Inflammatory macrophage (primary cell): ENCODE results near the gene PSKH1.

Source experiments
- DNase-seq, 2 donors: peaks; one replicate each; pipeline ENCODE4 v3.0.0-alpha.2; 2020 to 2022

Gene PSKH1

DNA sequence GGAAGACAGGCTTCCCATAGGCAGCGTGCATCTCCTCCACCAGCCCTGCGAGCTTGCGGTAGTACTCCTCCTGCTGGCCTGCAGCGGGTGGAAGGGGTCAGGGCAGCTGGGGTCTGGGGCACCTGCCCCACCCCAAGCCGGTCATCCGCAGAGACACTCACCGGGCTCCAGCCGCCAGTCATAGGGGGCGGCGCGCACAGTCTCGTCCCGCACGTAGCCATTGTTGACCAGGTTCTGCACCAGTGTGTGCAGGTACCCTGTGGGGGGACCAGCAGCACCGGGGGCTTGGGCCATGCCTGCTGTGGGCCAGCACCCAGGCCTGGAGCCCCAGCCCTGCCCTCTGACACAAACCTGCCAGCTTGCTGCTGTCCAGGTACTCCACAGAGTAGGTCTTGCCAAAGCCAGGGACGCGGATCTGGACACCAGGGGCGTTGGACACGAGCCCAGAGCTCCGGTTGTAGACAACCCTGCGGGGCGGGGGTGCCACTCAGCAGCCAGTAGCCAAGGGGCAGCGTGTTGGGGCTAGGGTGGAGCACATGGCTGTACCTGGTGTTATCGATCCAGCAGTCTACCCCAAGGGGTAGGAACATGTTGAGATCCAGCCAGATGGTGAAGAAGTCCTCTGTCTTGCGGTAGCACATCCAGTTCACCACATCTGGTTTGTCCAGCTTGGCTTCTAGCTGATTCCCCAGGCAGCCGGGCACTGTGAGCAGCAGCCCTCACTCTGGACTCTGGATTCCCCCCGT, 49.6 kb downstream of the PSKH1 start:
- no peak for DNase-seq

DNA sequence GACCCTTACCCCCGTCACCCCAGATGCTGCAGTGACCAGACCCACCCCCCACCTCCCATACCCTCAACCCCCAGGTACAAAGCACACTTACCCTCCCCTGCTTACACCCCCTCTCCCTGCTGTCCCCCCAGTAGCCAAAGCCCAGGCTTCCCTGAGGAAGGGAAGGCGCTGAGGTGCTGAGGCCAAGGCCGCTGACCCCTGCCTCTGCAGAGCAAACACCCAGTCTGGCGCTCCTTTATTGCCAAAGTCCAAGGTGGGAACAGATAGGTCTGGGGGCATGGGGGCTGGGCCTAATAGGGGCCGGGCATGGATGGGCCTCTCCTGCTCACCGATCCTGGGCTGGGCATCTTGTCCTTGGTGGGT, 50.2 kb downstream of the PSKH1 start:
- DNase-seq = no peak

DNA sequence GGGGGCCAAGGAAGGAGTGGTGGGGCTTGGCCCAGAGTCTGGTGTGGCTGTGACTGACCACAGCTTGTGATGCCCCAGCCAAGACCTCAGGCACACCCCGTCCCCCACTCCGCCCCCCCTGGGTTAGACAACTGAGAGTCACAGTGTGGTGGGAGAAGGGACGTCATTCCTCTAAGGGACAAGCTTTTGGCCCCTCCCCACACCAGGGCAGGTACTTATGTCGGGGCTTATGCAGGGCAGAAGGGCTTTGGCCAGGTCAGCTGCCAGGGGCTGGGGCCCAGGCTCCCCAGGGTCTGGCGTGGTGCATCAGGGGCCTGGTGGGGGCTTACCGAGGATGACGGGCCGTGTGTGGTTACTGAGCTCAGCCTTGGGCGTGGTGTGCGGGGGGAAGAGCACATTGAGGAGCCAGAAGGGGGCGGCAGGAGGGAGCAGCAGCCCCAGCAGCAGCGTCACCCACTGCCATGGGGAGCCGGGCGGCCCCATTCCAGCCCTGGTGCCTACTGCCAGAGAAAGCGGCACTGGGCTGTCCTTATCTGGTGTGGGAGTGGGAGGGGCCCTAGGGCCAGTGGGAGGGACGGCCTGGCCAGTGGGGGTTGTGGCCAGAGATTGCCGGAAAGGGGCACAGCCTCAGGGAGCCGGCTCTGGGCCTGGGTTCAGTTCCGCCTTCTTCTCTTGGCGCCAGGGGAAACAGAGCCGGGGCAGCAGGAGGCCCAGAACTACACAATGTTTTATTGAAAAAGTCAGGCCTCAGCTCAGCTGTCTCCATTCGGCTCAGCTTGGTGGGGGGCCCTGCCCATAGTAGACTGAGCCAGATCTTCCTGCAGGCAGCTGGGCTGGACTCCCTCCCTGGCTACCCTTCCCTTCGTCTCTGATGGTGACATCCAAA, 50.8 kb downstream of the PSKH1 start, which contains the start of gene LCAT:
TSS of gene LCAT (minus strand) at position 502 of the 886 bp plus-strand sequence. CDS start at position 483, 19 bp downstream.
- DNase-seq = no peak

- no peak for DNase-seq
Measured at GRCh38 chr16:67944690-67945391, 51.8 kb downstream of the PSKH1 start.

GRCh38 chr16:67945392-67945933, 52.4 kb downstream of the PSKH1 start:
- no peak for DNase-seq

GRCh38 chr16:67946128-67946569, 53.1 kb downstream of the PSKH1 start:
- no peak for DNase-seq

GRCh38 chr16:67946966-67947558, 54.0 kb downstream of the PSKH1 start:
- no peak for DNase-seq

GRCh38 chr16:67948015-67948414, 55.0 kb downstream of the PSKH1 start:
- no peak for DNase-seq

GRCh38 chr16:67949645-67950044, 56.6 kb downstream of the PSKH1 start:
- no peak for DNase-seq

- DNase-seq = no peak
Measured at GRCh38 chr16:67950335-67950843, 57.3 kb downstream of the PSKH1 start.

DNA sequence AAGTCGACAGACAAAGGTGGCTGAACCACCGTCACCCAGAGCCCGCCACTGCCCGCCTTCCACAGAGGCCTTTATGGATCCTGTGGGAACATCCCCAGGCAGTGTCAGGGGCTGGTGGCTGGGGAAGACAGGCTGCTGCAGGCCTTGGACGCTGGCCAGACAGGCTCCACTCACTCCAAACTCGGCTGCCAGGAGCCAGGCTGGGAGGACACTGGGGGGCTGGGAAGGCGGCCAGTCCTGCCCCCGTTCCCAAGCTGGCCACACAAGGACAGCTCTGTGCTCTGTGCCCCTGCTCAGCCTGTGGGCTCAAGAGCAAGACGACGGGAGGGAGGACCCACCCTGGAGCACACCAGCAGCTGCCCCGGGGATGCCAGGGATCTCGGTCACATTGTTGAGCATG, 58.4 kb downstream of the PSKH1 start:
- no peak for DNase-seq

GRCh38 chr16:67953641-67954375, 60.8 kb downstream of the PSKH1 start:
- DNase-seq = no peak

DNA sequence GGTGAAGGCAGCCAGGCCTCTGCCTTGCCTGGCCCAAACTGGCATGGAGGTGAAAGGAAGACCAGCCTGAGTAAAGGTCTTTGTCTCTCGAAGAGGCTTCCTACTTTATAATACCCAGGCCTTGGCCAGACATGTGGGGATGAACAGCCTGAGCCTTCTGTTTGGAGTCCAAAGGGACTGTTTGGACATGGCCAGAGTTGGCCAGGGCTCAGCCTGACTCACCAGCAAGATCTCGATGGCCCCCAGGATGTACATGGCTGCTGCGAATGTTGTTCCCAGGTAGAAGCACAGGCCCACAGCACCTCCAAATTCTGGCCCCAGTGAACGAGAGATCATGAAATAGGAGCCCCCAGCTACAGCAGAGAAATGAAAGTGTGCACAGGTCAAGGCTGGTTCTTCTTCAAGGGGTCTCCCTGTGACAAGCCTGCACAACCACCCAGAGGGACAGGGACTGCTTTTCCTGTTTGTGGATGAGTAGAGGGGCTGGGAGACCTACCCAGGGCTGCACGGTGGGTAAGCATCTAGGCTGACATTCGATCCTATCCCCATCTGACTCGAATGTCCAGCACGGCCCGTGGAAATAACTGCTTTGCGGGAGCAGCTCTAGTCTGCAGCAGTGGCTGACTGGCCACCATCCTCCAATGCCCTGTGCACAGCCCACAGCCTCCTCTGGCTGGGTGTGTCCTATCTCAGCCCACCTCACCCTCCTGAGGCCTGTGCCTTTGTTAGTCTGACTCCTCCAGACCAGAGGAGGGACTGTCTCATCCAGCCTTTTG, 61.6 kb downstream of the PSKH1 start:
- no peak for DNase-seq

- no peak for DNase-seq
Measured at GRCh38 chr16:67957622-67958021, 64.6 kb downstream of the PSKH1 start.

GRCh38 chr16:67959536-67960329, 66.7 kb downstream of the PSKH1 start:
- DNase-seq = no peak

DNA sequence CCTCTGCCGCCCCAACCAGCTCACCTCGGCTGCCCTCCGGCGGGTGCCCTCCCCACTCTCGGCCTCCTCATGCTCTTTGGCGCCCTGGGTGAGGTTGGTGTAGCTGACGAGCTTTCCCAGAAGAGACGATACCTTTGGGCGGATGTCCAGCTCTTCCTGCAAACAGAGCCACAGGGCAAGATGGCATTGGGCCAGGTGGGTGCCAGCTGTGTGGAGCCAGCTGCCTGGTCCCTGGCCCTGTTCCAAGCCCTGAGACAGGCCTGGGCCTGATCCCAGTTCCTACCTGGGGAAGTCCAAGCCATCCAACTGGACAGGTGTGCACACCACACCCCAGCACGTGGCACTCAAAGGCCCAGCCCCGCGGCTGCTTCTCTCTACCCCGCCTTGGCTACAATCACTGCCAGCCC, 68.5 kb downstream of the PSKH1 start:
- DNase-seq = no peak

- no peak for DNase-seq
Measured at GRCh38 chr16:67962135-67962534, 69.1 kb downstream of the PSKH1 start.

DNA sequence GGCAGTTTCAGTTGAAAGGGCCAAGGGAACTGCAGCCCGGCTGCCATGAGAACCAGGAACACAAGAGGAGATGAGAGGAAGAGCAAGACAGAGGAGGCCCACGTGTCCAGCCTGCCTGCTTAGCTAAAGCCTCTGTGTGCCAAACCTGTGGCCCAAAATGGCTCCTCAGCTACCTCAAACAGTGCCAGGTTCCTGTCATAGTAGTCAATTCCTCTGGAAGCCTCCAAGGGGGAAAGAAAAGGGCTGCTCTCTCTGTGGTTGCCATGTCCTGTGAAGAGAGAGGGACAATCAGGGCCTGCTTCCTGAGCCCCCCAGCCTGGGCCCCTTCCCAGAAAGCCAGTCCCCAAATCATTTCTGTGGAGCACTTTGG, 70.2 kb downstream of the PSKH1 start:
- DNase-seq = no peak

DNA sequence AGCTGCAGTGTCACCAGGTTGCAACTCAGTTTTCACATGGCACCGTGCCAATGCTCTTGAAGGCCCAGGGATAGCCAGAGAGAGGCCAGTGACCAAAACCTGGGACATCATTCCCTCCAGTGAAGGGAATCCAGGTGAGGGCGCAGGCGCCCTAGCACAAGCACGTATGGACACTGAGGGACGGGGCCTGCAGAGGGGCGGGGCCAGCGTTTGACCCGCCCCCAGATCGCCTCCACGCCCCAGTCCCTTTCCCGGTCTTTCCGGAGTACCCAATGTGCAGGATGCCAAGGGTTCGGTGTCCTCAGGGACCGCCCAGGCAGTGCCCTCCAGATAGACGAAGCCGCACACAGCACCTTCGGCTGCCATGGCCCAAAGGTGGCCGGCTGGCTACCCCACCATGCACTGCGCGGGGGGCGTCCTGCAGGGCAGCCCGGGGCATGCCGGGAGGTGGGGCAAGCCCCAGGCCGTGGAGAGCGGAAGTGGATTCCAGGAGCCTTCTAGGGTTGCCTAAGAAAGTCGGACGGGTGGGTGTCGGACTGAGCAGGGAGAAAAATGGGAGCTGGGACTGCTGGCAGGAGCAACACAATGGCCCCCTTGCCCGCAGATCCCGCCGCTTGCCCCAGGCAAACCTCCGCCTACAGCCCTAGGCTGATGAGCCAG, 70.7 kb downstream of the PSKH1 start:
- DNase-seq = no peak
